CD1c-positive myeloid dendritic cell (primary cell): Measurements from ENCODE around the gene ERN1.

ENCODE experiments used
- DNase-seq: peaks from one replicate; pipeline ENCODE4 v3.0.0-alpha.2; 2016; ENCODE audit errors: extremely low spot score

Gene ERN1

GRCh38 chr17:64004903-64005733 is 124.8 kb downstream of the ERN1 start:
- DNase-seq = no peak

- DNase-seq = no peak
Observed at GRCh38 chr17:64004218-64004770, 125.7 kb downstream of the ERN1 start.

- DNase-seq = no peak
Observed at GRCh38 chr17:64003526-64004121, 126.3 kb downstream of the ERN1 start.

GRCh38 chr17:64002658-64003525 is 127.1 kb downstream of the ERN1 start:
- no peak for DNase-seq

- no peak for DNase-seq
Observed at GRCh38 chr17:64001763-64002529, 128.0 kb downstream of the ERN1 start.

GRCh38 chr17:64001091-64001579 is 128.8 kb downstream of the ERN1 start:
- DNase-seq = no peak

GRCh38 chr17:63999680-64000531 is 130.0 kb downstream of the ERN1 start:
- no peak for DNase-seq

GRCh38 chr17:63998721-63999679 is 130.9 kb downstream of the ERN1 start:
- DNase-seq = no peak

GRCh38 chr17:63998050-63998720 is 131.8 kb downstream of the ERN1 start, which contains the start of gene PRR29:
PRR29 (plus strand) TSS chr17:63998351; CDS start chr17:63998365, 14 bp downstream.
- peak; percentile 75 for DNase-seq

GRCh38 chr17:63997341-63998048 is 132.4 kb downstream of the ERN1 start:
- DNase-seq = no peak

GRCh38 chr17:63996430-63997182 is 133.3 kb downstream of the ERN1 start:
- no peak for DNase-seq

GRCh38 chr17:63995626-63996025 is 134.3 kb downstream of the ERN1 start:
- no peak for DNase-seq

- no peak for DNase-seq
Observed at GRCh38 chr17:63993368-63993985, 136.5 kb downstream of the ERN1 start.

- no peak for DNase-seq
Observed at GRCh38 chr17:63991611-63992010, 138.3 kb downstream of the ERN1 start.

- DNase-seq = no peak
Observed at GRCh38 chr17:63989622-63990345, 140.2 kb downstream of the ERN1 start.
